PC-3 (cell line): ENCODE data around the gene SRGAP2C.
"Not testable (repeated sequence)": the region's sequence is repeated elsewhere in the genome, so short reads cannot be mapped to it uniquely, and the experiment has no call there.

ENCODE experiments used
- EZH2phosphoT487 ChIP-seq: fragments of 300-600 bp; sonication (generic); IDR thresholded peaks from 2 replicates; pipeline ENCODE4 v1.6.1; 2018; ENCODE audit warnings: mild to moderate bottlenecking, antibody characterized with exemption, low read length, borderline replicate concordance
- TF ChIP-seq, protein P1 (sequence below): fragments of 300-600 bp; sonication (generic); conservative IDR thresholded peaks from 2 replicates; pipeline ENCODE4 v1.5.1; 2017; ENCODE audit warnings: antibody characterized with exemption, low read depth, mild to moderate bottlenecking, low read length

DNA sequence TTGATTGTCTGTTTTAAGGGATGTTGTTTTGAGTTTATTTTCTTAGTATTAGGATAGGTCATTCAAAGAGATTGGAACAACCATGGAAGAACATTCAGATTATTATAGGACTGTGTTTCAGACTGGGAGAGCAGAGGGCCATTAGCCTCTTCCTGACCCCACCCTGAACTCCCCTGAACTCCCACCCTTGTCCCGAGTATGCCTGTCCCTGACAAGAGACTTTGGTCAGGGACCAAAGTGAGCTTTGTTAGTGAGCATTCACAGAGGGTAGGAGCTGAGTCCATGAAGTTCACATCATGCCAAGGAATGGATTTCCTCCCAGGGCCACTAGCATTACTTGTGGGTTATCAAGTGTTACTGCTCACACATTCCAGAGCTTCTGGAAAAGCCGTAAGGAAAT is 172.0 kb downstream of the SRGAP2C start:
- TF ChIP-seq, protein P1, sequence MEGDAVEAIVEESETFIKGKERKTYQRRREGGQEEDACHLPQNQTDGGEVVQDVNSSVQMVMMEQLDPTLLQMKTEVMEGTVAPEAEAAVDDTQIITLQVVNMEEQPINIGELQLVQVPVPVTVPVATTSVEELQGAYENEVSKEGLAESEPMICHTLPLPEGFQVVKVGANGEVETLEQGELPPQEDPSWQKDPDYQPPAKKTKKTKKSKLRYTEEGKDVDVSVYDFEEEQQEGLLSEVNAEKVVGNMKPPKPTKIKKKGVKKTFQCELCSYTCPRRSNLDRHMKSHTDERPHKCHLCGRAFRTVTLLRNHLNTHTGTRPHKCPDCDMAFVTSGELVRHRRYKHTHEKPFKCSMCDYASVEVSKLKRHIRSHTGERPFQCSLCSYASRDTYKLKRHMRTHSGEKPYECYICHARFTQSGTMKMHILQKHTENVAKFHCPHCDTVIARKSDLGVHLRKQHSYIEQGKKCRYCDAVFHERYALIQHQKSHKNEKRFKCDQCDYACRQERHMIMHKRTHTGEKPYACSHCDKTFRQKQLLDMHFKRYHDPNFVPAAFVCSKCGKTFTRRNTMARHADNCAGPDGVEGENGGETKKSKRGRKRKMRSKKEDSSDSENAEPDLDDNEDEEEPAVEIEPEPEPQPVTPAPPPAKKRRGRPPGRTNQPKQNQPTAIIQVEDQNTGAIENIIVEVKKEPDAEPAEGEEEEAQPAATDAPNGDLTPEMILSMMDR, result not testable (repeated sequence)
- not testable (repeated sequence) for TF ChIP-seq EZH2phosphoT487
